HAP-1 (cell line): Measurements from ENCODE around the gene SNAP29.
"Not testable (repeated sequence)": the region's sequence is repeated elsewhere in the genome, so short reads cannot be mapped to it uniquely, and the experiment has no call there.

Experiments used
- DNase-seq, 2 experiments: peaks; one replicate each; pipeline ENCODE4 v3.0.0-alpha.2; 2016 to 2020; ENCODE audit warnings: low spot score in 2 of 2
- H3K27me3 ChIP-seq: fragments of 250-450 bp; sonication (Bioruptor Pico); 2 replicates; pipeline ENCODE4 v1.5.1; 2020; ENCODE audit warnings: low read depth, mild to moderate bottlenecking, moderate library complexity
- H3K36me3 ChIP-seq: fragments of 250-450 bp; sonication (Bioruptor Pico); replicated peaks from 2 replicates; pipeline ENCODE4 v1.5.1; 2020; ENCODE audit warnings: mild to moderate bottlenecking
- H3K4me1 ChIP-seq: fragments of 250-450 bp; sonication (Bioruptor Pico); 2 replicates; pipeline ENCODE4 v1.5.1; 2020; ENCODE audit warnings: mild to moderate bottlenecking
- H3K4me3 ChIP-seq: fragments of 250-450 bp; sonication (Bioruptor Pico); 2 replicates; pipeline ENCODE4 v1.5.1; 2020; ENCODE audit warnings: mild to moderate bottlenecking, moderate library complexity
- H3K9me3 ChIP-seq: fragments of 250-450 bp; sonication (Bioruptor Pico); 2 replicates; pipeline ENCODE4 v1.5.1; 2020; ENCODE audit warnings: mild to moderate bottlenecking, moderate library complexity
- in situ Hi-C: fragments of 300-500 bp; cut with MboI; formaldehyde crosslinking; loops from 3 replicates; pipeline ENCODE4 v1.14.3; 2020; ENCODE audit warnings: low sequenced_read_pairs, inconsistent platforms, mixed read lengths

The SNAP29 gene

DNA sequence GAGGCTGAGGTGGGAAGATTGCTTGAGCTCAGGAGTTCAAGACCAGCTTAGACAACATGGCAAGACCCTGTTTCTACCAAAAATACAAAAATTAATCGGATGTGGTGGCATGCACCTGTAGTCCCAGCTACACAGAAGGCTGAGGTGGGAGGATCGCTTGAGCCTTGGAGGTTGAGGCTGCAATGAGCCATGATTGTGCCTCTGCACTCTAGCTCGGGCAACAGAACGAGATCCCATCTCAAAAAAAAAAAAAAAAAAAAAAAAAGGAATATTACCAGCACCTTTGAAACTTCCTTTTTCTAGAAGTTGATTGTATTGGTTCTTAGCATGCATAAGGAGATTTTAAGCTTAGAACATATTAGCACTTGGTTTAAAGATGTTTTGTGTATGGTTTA is 69.8 kb downstream of the SNAP29 start:
- peaks cover 10% of the 10 kb centered on the region for H3K4me1 ChIP-seq
- no peak for DNase-seq
- H3K4me3 ChIP-seq = no peak overlapping the region
- peaks cover under 1% of the 10 kb centered on the region for H3K36me3 ChIP-seq
- no peaks in the 10 kb centered on the region for H3K9me3 ChIP-seq
- H3K27me3 ChIP-seq = no peaks in the 10 kb centered on the region
- in situ Hi-C loops = no loop called here

DNA sequence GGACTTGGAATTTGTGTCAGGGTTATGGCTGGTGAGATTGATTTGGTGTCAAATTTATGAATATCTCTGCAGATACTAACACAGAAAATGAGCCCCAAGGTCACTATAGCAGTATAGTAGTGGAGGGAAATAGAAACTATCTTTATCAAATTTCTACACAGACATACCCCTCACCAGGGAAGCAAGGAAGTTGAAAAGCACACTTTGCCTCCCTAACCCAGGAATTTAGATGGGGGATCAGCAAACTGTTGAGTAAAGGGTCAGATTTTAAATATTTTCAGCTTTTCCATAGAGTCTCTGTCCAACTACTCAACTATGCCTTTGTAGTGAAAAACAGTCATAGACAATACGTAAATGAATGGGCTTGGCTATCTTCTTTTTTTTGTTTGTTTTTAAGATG is 71.2 kb downstream of the SNAP29 start:
- Histone ChIP-seq H3K36me3 (peaks cover 13% of the 10 kb centered on the region), H3K4me1 (peaks cover 10% of the 10 kb centered on the region), H3K4me3 (no peak overlapping the region), H3K9me3 (no peaks in the 10 kb centered on the region), H3K27me3 (no peaks in the 10 kb centered on the region)
- no peak for DNase-seq
- in situ Hi-C loops = no loop called here

- H3K36me3 ChIP-seq = peaks cover 16% of the 10 kb centered on the region
- H3K4me1 ChIP-seq, H3K9me3 ChIP-seq, H3K4me3 ChIP-seq, DNase-seq, in situ Hi-C loops, H3K27me3 ChIP-seq: not testable (repeated sequence)
Observed at GRCh38 chr22:20930435-20930834, 71.6 kb downstream of the SNAP29 start.

DNA sequence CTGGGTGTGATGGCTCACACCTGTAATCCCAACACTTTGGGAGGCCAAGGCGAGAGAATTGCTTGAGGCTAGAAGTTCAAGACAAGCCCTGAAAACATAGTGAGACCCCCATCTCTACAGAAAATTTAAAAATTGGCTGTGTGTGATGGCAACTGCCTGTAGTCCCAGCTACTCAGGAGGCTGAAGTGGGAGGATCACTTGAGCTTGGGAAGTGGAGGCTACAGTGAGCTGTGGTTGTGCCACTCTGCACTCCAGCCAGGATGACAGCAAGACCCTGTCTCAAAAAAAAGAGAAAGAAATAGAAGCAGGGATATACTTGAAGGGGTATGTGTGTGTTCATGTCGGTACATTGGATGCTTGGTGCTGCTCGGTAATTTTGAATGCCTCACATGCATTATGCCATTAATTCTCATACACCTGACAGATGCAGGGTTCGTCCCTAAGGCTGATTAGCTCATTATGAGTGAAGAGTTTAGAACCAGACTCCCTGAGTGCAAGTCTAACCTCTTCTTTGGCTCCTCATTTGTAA is 72.4 kb downstream of the SNAP29 start:
- no peaks in the 10 kb centered on the region for H3K27me3 ChIP-seq
- H3K9me3 ChIP-seq = no peaks in the 10 kb centered on the region
- in situ Hi-C loops = no loop called here
- H3K4me1 ChIP-seq = peaks cover 2% of the 10 kb centered on the region; the same call in 1 of the 2 replicates
- H3K4me3 ChIP-seq = no peak overlapping the region
- peaks cover 23% of the 10 kb centered on the region for H3K36me3 ChIP-seq
- no peak for DNase-seq

DNA sequence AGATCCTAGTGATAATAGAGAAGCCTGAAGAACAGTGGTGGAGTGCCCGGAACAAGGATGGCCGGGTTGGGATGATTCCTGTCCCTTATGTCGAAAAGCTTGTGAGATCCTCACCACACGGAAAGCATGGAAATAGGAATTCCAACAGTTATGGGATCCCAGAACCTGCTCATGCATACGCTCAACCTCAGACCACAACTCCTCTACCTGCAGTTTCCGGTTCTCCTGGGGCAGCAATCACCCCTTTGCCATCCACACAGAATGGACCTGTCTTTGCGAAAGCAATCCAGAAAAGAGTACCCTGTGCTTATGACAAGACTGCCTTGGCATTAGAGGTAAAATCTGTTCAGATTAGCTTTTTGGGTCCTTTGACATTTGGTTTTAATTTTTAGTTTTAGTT is 75.1 kb downstream of the SNAP29 start:
- no peak overlapping the region for H3K4me3 ChIP-seq
- DNase-seq = no peak
- in situ Hi-C loops = no loop called here

GRCh38 chr22:20935049-20935448 is 76.2 kb downstream of the SNAP29 start:
- H3K4me3 ChIP-seq, H3K9me3 ChIP-seq, H3K27me3 ChIP-seq, in situ Hi-C loops, H3K4me1 ChIP-seq, DNase-seq: not testable (repeated sequence)
- H3K36me3 ChIP-seq = peaks cover 49% of the 10 kb centered on the region

More for the DNA sequence above, 75.1 kb downstream of the SNAP29 start:
- Histone ChIP-seq H3K9me3 (no peaks in the 10 kb centered on the region), H3K36me3 (peaks cover 48% of the 10 kb centered on the region), H3K27me3 (no peaks in the 10 kb centered on the region), H3K4me1 (no peaks in the 10 kb centered on the region)

DNA sequence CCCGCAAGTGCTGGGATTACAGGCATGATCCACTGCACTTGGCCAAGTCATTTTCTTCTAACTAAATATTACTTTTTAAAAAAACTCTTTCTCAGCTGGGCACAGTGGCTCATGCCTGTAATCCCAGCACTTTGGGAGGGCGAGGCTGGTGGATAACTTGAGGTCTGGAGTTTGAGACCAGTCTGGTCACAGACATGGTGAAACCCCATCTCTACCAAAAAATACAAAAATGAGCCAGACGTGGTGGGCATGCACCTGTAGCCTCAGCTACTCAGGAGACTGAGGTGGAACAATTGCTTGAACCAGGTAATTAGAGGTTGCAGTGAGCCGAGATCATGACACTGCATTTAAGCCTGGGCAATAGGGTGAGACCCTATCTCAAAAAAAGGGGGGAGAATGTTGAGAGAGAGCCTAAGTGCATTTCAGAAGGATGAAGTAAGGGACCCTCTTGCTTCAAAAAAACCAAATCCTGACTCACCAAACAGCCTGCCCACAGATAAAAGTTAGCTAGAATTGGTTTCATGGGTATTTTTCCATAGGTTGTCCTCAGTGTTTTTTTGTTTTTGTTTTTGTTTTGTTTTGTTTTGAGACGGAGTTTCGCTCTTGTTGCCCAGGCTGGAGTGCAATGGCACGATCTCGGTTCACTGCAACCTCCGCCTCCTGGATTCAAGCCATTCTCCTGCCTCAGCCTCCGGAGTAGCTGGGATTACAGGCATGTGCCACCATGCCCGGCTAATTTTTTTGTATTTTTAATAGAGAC is 77.2 kb downstream of the SNAP29 start:
- H3K36me3 ChIP-seq = peaks cover 52% of the 10 kb centered on the region
- H3K9me3 ChIP-seq, in situ Hi-C loops, H3K27me3 ChIP-seq, DNase-seq, H3K4me1 ChIP-seq, H3K4me3 ChIP-seq: not testable (repeated sequence)

DNA sequence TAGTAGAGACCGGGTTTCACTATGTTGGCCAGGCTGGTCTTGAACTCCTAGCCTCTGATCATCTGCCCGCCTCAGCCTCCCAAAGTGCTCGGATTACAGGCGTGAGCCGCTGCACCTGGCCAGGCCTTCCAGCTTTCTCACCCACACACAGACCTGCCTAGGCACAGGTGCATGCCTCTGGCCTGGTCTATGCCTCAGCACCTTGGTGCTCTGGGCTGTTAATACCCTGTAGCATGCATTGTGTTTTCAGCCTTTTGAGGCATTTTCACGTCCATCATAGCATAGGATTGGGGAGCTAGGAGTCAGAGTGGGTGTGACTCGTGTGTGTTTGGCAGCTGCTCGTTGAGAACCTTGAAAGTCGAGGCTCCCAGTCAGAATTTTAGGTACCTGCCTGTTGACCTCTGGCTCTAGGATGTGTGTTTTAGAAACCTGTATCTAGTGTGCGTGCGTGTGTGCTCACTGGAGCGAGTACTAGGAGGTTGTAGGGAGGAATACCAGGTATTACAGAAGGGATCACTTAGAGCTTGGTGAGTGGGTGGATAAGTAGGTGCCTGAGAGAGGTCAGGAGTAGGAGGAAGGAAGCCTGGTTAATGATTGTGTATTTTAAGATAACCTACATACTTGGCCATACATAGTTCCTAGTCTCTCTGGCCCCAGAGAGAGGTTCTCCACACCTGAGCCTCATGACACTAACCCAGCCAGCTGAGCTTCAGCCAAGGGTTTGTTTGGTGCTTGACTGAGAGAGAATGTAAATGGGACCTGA is 78.4 kb downstream of the SNAP29 start:
- in situ Hi-C loops = no loop called here

DNA sequence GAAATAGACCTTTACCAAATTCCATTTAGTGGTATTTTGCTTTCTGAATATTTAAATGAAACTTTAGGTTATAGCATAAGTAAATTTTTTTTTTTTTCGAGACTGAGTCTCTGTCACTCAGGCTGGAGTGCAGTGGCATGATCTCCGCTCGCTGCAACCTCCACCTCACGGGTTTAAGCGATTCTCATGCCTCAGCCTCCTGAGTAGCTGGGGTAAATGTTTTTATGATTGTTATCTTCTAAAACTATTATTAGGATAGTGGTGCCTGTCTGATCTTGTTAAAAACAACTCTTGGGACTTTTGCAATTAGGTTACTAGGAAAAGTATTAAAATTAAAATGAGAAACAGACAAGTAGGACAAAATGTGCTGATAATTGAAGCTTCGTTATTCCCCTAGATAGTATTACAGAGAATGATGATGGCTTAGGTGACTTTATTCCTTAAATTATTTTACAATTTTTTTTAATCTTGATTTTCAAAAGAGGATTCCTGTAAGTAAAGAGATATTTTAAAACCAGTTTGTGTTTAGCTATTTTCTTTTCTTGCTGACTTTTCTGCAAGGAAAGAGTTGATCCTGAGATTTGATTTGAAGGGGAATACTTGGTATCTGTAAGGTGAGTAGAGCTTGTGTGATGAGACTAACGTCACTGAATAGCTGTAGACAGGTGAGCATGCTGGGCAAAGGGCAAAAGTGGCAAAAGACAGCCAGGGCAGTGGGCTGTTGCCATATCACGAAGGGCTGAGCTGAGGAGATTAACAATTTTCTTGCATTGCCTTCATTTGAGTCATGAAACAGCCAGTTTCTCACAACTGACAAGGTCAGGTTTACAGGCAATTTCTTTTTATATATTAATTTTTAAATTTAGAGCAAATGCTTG is 79.2 kb downstream of the SNAP29 start:
- in situ Hi-C loops = no loop called here

More for the DNA sequence above, 78.4 kb downstream of the SNAP29 start:
- no peak overlapping the region for H3K4me3 ChIP-seq
- peaks cover 57% of the 10 kb centered on the region for H3K36me3 ChIP-seq
- DNase-seq = no peak
- H3K4me1 ChIP-seq = peaks cover 3% of the 10 kb centered on the region
- H3K27me3 ChIP-seq = no peaks in the 10 kb centered on the region
- H3K9me3 ChIP-seq = no peaks in the 10 kb centered on the region

DNA sequence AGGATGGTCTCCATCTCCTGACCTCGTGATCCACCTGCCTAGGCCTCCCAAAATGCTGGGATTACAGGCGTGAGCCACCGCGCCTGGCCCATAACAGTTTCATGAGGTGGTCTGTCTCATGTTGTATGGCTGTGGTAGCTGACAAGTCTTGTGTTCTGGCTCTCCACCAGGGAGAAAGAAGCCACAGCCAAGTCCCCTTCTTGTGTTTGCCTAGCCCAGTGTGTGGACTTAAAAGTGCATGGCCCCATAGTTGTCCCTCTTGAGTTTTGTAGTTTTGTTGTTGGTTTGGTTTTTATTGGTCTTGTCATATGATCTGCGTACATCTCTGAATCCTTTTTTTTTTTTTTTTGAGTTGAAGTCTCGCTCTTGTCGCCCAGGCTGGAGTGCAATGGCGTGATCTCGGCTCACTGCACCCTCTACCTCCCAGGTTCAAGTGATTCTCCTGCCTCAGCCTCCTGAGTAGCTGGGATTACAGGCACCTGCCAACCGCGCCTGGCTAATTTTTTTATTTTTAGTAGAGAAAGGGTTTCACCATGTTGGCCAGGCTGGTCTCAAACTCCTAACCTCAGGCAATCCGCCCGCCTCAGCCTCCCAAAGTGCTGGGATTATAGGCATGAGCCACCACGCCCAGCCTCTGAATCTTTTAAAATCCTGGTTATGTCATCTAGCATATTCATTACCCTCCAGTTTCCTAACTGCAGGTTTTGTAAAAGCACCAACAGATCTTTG is 80.8 kb downstream of the SNAP29 start:
- peaks cover 47% of the 10 kb centered on the region for H3K36me3 ChIP-seq
- H3K27me3 ChIP-seq, H3K9me3 ChIP-seq, H3K4me1 ChIP-seq, in situ Hi-C loops, DNase-seq, H3K4me3 ChIP-seq: not testable (repeated sequence)

More for the DNA sequence above, 79.2 kb downstream of the SNAP29 start:
- Histone ChIP-seq H3K27me3 (no peaks in the 10 kb centered on the region), H3K36me3 (peaks cover 57% of the 10 kb centered on the region), H3K4me3 (no peak overlapping the region), H3K9me3 (no peaks in the 10 kb centered on the region), H3K4me1 (peaks cover 5% of the 10 kb centered on the region)
- no peak for DNase-seq

DNA sequence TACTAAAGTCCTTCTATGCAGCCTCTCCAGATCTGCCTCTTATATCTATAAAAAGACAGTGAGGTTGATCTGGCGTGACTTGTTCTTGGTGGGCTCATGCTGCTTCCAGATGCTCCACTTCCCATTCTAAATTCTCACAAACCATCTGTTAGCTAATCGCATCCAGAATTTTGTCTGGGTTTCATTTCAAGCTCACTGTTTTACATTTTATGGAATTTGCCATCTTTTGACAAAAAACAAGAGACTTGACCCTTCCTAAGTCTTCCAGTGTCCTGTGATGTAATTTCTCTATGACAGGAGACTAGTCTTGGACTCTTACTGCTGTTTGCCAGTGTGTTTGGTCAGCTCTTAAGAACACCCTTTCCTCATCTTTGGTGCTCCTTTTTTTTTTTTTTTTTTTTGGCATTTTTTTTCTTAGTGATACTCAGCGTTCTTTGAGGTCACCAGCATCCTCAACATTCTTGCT is 81.4 kb downstream of the SNAP29 start:
- in situ Hi-C loops = no loop called here
- Histone ChIP-seq H3K36me3 (peaks cover 42% of the 10 kb centered on the region), H3K9me3 (no peaks in the 10 kb centered on the region), H3K4me1 (peaks cover 5% of the 10 kb centered on the region), H3K4me3 (no peak overlapping the region), H3K27me3 (no peaks in the 10 kb centered on the region)
- no peak for DNase-seq
